ENCODE results near the gene SARNP.
"Not testable (repeated sequence)": the region's sequence is repeated elsewhere in the genome, so short reads cannot be mapped to it uniquely, and the experiment has no call there.

SARNP gene

DNA sequence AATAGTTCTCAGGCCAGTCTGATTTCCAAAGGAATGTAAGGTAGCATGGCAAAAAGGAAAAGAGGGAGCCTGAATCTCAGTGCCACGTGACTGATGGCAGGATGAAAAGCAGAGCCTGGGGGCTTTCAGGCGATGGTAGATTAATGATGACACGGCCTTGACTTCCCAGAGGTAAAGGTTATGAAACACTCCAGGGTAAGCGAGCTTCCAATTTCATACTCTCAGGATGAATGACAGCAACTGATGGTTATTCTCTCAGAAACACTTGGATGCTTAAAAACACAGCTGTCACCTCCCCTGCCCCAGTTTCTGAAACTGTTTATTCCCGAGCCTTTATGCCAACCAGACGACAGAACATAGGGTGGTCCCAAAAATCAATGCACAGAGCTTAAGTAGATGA is 45.8 kb downstream of the SARNP start:
- H3K27ac ChIP-seq, result no peak overlapping the region
- no peak for DNase-seq (ENCODE audit: low spot score)
- H3K4me3 ChIP-seq, result no peak overlapping the region
- no peak for TF ChIP-seq CTCF (IDR thresholded peaks at IDR 0.05)

- Histone ChIP-seq H3K4me3 (no peak overlapping the region), H3K27ac (no peak overlapping the region)
- DNase-seq (ENCODE audit: low spot score), result no peak
- TF ChIP-seq CTCF (IDR thresholded peaks at IDR 0.05), result no peak
These were observed 50.4 kb downstream of the SARNP start for GRCh38 chr12:55767156-55767555.

GRCh38 chr12:55765736-55766290 is 51.7 kb downstream of the SARNP start:
- no peak overlapping the region for H3K27ac ChIP-seq
- TF ChIP-seq CTCF (IDR thresholded peaks at IDR 0.05), result no peak
- H3K4me3 ChIP-seq, result no peak overlapping the region
- DNase-seq (ENCODE audit: low spot score), result no peak

DNA sequence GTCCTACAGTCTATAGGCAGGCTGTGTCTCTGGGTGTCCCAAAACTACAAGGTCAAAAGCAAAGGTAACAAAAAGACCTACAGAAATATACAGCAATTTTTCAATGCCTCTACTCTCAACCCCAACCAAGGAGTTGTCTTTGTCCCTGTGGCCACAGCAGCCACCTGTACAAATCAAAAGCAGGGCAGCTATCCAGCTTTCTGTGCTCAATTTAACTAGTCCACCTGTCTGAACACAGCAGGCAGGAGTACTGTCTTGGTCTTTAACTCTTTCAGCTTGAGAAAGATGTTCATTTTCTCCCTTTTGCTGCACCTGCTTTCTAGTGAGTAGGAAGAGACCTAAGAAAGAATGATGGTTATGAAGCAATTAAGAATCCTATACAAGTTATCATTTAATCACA is 54.9 kb downstream of the SARNP start:
- TF ChIP-seq CTCF (IDR thresholded peaks at IDR 0.05), result no peak
- no peak overlapping the region for H3K27ac ChIP-seq
- H3K4me3 ChIP-seq, result no peak overlapping the region
- no peak for DNase-seq (ENCODE audit: low spot score)

DNA sequence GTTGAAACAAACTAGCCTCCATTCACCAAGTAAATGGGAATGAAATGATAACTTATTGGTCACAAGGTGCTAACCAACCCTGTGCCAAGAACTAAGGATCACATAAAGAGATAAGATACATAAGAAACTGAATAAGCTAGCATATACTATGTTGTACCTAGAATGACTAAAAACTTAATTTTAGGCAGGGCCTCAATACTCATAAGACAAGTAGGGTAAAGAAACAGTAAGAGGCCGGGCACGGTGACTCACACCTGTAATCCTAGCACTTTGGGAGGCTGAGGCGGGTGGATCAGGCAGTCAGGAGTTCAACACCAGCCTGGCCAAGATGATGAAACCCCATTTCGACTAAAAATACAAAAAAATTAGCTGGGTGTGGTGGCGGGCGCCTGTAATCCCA is 56.9 kb downstream of the SARNP start:
- no peak for TF ChIP-seq CTCF (IDR thresholded peaks at IDR 0.05)

DNA sequence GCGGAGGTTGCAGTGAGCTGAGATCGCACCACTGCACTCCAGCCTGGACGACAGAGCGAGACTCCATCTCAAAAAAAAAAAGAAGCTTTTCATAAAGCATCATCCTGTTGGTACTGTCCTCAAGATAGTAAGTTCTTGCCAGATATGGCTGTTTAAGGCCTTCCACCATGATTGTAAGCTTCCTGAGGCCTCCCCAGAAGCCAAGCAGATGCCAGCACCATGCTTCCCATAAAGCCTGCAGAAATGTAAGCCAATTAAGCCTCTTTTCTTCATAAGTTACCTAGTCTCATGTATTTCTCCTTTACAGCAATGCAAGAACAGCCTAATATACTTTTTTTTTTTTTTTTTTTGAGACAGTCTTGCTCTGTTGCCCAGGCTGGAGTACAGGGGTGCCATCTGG is 58.9 kb downstream of the SARNP start:
- not testable (repeated sequence) for H3K27ac ChIP-seq; H3K4me3 ChIP-seq; DNase-seq (ENCODE audit: low spot score)

More for the DNA sequence above, 56.9 kb downstream of the SARNP start:
- Histone ChIP-seq H3K27ac (no peak overlapping the region), H3K4me3 (no peak overlapping the region)
- no peak for DNase-seq (ENCODE audit: low spot score)

GRCh38 chr12:55757701-55758100 is 59.8 kb downstream of the SARNP start:
- TF ChIP-seq CTCF (IDR thresholded peaks at IDR 0.05), result no peak
- Histone ChIP-seq H3K4me3 (no peak overlapping the region), H3K27ac (no peak overlapping the region)
- no peak for DNase-seq (ENCODE audit: low spot score)

DNA sequence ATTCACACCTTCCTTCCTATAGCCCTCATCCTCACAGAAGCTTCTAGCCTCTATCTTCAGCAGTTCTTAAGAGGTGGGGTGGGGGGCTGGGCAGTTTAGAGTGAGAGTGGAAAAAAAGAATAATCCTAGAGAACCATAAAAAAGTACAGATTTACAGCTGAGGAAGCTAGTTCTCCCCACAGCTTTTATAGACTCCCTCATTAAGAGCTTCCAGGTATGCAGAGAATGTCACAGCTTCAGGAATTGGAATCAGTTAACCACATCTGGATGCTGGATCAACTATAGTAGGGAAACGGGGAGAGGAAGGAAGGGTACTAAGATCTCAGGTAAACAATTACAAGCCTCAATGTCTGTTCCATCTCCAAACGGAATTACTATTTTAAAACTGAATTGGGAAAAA is 62.3 kb downstream of the SARNP start:
- no peak for DNase-seq (ENCODE audit: low spot score)
- TF ChIP-seq CTCF (IDR thresholded peaks at IDR 0.05), result no peak
- Histone ChIP-seq H3K4me3 (no peak overlapping the region), H3K27ac (no peak overlapping the region)

Data from coronary artery (tissue), 2 donors.